ENCODE data around the gene IPP.

DNA sequence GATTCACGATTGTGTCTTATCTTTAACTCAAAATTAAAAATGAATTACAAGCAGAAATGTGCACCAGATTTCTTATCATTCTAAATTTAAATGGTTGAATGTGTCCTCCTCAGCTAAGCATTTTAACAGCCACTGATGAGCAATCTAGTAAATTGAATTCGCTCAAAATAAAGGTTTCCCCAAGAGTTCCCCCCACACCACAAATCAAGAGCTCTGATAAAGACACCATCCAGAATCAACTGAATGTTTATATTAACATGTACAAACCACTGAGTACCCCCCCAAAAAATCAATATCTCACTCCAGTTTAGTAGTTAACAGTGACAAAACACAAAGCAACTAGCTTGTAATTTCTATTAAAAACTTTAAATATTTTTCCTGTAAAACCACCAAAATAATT is 66.1 kb downstream of the IPP start:
- TF ChIP-seq, protein P1, sequence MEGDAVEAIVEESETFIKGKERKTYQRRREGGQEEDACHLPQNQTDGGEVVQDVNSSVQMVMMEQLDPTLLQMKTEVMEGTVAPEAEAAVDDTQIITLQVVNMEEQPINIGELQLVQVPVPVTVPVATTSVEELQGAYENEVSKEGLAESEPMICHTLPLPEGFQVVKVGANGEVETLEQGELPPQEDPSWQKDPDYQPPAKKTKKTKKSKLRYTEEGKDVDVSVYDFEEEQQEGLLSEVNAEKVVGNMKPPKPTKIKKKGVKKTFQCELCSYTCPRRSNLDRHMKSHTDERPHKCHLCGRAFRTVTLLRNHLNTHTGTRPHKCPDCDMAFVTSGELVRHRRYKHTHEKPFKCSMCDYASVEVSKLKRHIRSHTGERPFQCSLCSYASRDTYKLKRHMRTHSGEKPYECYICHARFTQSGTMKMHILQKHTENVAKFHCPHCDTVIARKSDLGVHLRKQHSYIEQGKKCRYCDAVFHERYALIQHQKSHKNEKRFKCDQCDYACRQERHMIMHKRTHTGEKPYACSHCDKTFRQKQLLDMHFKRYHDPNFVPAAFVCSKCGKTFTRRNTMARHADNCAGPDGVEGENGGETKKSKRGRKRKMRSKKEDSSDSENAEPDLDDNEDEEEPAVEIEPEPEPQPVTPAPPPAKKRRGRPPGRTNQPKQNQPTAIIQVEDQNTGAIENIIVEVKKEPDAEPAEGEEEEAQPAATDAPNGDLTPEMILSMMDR (IDR thresholded peaks at IDR 0.05; ENCODE audit: insufficient read depth, low read depth, low read length) = no peak
- TF ChIP-seq EZH2 (IDR thresholded peaks at IDR 0.05; ENCODE audit: insufficient read depth, low read length) = no peak

All from astrocyte (in vitro differentiated cells and primary cell).